HL-60 (cell line): ENCODE results near the gene CDH15.

ENCODE experiments used
- DNase-seq, 2 experiments: peaks; one replicate each; pipeline ENCODE4 v3.0.0-alpha.2; 2010 to 2020; ENCODE audit warnings: low read depth in 1 of 2, low spot score in 1 of 2
- H3K27ac ChIP-seq: fragments of 250-450 bp; sonication (Bioruptor Pico); replicated peaks from 2 replicates; pipeline ENCODE4 v1.5.1; 2020; ENCODE audit warnings: mild to moderate bottlenecking, moderate library complexity
- H3K27me3 ChIP-seq: fragments of 250-450 bp; sonication (Bioruptor Pico); 2 replicates; pipeline ENCODE4 v1.5.1; 2021; ENCODE audit warnings: mild to moderate bottlenecking, moderate library complexity; ENCODE audit not compliant: insufficient read depth, poor library complexity, severe bottlenecking
- H3K4me3 ChIP-seq: replicated peaks from 2 replicates; pipeline ENCODE4 v1.5.1; 2011; ENCODE audit warnings: mild to moderate bottlenecking, control low read depth, low read length; ENCODE audit not compliant: insufficient read depth
- GABPA ChIP-seq: IDR thresholded peaks from 2 replicates; pipeline ENCODE4 v1.6.1; 2012; ENCODE audit warnings: low read depth
- POLR2AphosphoS5 ChIP-seq: IDR thresholded peaks from 2 replicates; pipeline ENCODE4 v1.6.1; 2012; ENCODE audit warnings: low read depth
- SPI1 ChIP-seq: IDR thresholded peaks from 2 replicates; pipeline ENCODE4 v1.6.1; 2012; ENCODE audit warnings: low read depth, mild to moderate bottlenecking, borderline replicate concordance
- TF ChIP-seq, protein P1 (sequence below): IDR thresholded peaks from one replicate; pipeline ENCODE4 v1.5.1; 2011; ENCODE audit warnings: low read length, control low read depth, inconsistent platforms; ENCODE audit not compliant: insufficient read depth
- TF ChIP-seq, protein P2 (sequence below): IDR thresholded peaks from 2 replicates; pipeline ENCODE4 v1.6.1; 2012; ENCODE audit warnings: low read depth; ENCODE audit not compliant: insufficient replicate concordance

The CDH15 gene

DNA sequence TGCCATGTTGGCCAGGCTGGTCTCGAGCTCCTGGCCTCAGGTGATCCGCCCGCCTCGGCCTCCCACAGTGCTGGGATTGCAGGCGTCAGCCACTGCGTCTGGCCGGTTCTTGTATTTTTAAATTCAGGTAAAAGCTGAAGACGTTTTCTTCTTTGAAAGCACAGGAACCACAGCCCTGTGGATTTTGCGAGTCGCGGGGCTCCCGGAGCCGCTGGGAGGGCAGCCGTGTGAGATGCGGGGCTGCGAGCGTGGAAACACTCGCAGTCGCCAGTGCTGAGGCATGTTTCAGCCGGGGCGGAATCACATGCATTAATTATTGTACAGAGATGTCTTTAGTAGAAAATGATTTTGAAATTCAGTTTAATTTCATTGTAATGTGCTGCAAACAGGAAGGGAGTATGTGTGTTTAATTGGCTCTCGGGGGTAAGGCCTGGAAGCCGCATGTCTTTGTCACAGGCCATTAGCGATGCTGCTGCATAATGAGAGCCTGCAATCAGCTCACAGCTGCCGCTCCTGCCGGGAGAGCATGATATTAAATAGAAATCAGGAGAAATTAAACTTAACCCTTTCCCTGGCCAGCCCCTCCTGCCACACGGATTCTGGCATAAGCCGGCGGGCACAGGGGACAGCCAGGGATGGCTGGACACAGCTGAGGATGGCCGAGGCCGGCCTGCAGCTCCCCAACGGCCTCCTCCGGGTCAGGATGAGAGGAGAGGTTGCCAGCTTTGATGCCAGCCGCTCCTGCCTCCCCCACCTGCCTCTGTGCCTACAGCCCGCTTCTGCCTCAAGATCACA is 35.4 kb upstream of the CDH15 start:
- Histone ChIP-seq H3K27me3 (no peaks in the 10 kb centered on the region), H3K4me3 (no peak overlapping the region), H3K27ac (no peak overlapping the region)
- TF ChIP-seq POLR2AphosphoS5: no peak
- no peak for TF ChIP-seq GABPA
- TF ChIP-seq, protein P1, sequence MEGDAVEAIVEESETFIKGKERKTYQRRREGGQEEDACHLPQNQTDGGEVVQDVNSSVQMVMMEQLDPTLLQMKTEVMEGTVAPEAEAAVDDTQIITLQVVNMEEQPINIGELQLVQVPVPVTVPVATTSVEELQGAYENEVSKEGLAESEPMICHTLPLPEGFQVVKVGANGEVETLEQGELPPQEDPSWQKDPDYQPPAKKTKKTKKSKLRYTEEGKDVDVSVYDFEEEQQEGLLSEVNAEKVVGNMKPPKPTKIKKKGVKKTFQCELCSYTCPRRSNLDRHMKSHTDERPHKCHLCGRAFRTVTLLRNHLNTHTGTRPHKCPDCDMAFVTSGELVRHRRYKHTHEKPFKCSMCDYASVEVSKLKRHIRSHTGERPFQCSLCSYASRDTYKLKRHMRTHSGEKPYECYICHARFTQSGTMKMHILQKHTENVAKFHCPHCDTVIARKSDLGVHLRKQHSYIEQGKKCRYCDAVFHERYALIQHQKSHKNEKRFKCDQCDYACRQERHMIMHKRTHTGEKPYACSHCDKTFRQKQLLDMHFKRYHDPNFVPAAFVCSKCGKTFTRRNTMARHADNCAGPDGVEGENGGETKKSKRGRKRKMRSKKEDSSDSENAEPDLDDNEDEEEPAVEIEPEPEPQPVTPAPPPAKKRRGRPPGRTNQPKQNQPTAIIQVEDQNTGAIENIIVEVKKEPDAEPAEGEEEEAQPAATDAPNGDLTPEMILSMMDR: no peak
- no peak for TF ChIP-seq SPI1
- TF ChIP-seq, protein P2, sequence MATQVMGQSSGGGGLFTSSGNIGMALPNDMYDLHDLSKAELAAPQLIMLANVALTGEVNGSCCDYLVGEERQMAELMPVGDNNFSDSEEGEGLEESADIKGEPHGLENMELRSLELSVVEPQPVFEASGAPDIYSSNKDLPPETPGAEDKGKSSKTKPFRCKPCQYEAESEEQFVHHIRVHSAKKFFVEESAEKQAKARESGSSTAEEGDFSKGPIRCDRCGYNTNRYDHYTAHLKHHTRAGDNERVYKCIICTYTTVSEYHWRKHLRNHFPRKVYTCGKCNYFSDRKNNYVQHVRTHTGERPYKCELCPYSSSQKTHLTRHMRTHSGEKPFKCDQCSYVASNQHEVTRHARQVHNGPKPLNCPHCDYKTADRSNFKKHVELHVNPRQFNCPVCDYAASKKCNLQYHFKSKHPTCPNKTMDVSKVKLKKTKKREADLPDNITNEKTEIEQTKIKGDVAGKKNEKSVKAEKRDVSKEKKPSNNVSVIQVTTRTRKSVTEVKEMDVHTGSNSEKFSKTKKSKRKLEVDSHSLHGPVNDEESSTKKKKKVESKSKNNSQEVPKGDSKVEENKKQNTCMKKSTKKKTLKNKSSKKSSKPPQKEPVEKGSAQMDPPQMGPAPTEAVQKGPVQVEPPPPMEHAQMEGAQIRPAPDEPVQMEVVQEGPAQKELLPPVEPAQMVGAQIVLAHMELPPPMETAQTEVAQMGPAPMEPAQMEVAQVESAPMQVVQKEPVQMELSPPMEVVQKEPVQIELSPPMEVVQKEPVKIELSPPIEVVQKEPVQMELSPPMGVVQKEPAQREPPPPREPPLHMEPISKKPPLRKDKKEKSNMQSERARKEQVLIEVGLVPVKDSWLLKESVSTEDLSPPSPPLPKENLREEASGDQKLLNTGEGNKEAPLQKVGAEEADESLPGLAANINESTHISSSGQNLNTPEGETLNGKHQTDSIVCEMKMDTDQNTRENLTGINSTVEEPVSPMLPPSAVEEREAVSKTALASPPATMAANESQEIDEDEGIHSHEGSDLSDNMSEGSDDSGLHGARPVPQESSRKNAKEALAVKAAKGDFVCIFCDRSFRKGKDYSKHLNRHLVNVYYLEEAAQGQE: no peak
- DNase-seq: no peak

DNA sequence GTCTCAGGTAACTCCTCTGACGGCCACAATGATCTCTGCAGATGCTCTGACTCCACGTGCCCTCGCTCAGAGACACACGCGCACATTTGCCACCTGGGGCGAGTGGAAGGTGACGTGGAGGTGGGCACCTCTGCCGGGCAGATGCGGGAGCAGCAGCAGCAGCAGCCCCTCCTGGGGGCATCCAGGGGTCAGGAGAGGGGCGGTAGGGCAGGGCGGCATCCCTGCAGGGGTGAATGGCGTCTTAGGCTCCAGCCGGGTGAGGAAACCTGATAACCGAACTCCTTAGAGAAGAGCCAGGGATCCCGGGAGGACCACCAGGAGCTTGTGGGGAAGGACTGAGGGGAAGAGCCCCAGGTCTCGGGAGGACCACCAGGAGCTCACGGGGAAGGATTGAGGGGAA is 34.6 kb upstream of the CDH15 start:
- no peak for DNase-seq
- Histone ChIP-seq H3K4me3 (no peak overlapping the region), H3K27me3 (no peaks in the 10 kb centered on the region), H3K27ac (no peak overlapping the region)
- no peak for TF ChIP-seq SPI1
- no peak for TF ChIP-seq POLR2AphosphoS5
- no peak for TF ChIP-seq GABPA
- TF ChIP-seq, protein P2: no peak
- TF ChIP-seq, protein P1: no peak

DNA sequence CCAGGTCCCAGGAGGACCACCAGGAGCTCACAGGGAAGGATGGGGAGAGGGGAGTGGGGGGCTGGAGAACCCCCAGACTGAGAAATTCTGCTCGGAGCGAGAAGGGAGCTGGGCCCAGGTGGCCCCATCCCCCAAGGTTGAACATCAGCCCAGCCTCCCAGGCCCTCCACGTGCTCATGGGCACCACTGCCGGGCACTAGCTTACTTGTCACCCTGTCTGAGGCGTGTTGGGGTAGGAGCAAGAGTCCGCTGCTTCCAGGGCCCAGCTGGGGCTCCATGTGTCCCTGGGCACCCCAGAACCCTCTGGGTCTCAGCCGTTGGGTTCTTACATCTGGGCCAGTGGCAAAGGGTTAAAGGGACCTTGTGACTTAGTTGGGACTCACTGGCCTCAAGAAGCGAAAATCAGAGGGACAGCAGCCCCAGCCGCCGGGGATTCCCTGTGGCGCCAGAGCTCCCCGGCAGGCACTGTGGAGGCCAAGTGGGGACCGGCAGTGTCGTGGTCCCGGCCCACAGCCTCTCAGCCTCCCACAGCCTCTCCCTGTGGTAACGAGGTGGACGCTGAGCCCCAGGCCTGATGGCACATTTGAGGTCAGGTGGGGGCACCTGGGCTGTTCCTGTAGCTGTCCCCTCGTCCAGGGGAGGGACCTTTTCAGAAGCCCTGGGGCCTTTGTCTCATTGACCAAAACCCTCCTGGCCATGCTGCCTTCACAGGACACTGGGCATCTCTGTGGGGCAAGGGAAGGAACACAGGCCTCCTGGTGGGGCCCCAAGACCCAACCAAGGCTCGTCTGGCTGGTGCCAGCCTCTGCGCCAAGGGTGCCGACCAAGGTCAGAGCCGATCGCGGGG is 33.7 kb upstream of the CDH15 start:
- H3K4me3 ChIP-seq: no peak overlapping the region
- H3K27ac ChIP-seq: no peak overlapping the region
- DNase-seq: no peak
- no peaks in the 10 kb centered on the region for H3K27me3 ChIP-seq
- TF ChIP-seq, protein P2: no peak
- no peak for TF ChIP-seq POLR2AphosphoS5
